ENCODE measurements around the gene ADAP1.

Gene ADAP1

GRCh38 chr7:931871-932650 is 22.4 kb downstream of the ADAP1 start:
- DNase-seq (ENCODE audit: low read depth), result no peak
- TF ChIP-seq, protein P1, sequence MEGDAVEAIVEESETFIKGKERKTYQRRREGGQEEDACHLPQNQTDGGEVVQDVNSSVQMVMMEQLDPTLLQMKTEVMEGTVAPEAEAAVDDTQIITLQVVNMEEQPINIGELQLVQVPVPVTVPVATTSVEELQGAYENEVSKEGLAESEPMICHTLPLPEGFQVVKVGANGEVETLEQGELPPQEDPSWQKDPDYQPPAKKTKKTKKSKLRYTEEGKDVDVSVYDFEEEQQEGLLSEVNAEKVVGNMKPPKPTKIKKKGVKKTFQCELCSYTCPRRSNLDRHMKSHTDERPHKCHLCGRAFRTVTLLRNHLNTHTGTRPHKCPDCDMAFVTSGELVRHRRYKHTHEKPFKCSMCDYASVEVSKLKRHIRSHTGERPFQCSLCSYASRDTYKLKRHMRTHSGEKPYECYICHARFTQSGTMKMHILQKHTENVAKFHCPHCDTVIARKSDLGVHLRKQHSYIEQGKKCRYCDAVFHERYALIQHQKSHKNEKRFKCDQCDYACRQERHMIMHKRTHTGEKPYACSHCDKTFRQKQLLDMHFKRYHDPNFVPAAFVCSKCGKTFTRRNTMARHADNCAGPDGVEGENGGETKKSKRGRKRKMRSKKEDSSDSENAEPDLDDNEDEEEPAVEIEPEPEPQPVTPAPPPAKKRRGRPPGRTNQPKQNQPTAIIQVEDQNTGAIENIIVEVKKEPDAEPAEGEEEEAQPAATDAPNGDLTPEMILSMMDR (IDR thresholded peaks at IDR 0.05; ENCODE audit: insufficient read depth, low read depth, low read length, missing control alignments), result no peak
- no peak overlapping the region for H3K4me3 ChIP-seq (ENCODE audit: low read length)

- no peak for DNase-seq (ENCODE audit: low read depth)
- H3K4me3 ChIP-seq (ENCODE audit: low read length), result no peak overlapping the region
Observed at GRCh38 chr7:930975-931758, 23.3 kb downstream of the ADAP1 start.

GRCh38 chr7:929311-929711 is 25.2 kb downstream of the ADAP1 start:
- no peak overlapping the region for H3K4me3 ChIP-seq (ENCODE audit: low read length)
- no peak for DNase-seq (ENCODE audit: low read depth)
- TF ChIP-seq, protein P1 (IDR thresholded peaks at IDR 0.05; ENCODE audit: insufficient read depth, low read depth, low read length, missing control alignments), result no peak

More at GRCh38 chr7:930975-931758, 23.3 kb downstream of the ADAP1 start:
- TF ChIP-seq, protein P1 (IDR thresholded peaks at IDR 0.05; ENCODE audit: insufficient read depth, low read depth, low read length, missing control alignments), result no peak

DNA sequence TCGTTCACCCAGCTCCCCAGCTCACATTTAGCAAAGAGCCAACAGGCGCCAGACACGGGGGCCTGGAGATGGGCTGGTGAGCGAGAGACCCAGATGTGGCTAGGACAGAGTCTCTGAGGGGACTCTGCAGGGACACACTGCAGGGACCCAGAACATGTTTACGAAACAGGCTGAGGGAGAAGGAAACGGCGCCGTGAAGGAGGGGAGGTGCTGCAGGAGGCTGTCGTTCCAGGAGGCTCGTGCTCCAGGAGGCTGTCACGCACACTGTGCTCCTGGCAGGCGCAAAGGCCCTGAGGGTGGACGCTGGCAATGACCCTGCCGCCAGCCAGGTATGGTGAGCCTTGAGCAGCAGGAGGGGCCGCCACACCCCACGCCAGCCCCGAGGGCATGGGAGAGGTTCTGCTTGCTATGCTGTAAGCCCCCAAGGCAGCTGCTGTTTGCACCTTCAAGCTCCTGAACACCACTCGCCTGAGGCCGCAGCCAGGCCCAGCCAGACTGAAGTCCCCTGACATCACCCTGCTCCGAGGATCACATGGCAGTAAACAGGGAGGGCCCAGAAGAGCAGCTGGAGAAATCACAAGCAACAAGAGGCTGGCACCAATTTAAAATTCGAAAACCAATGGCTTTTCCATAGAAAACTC is 27.3 kb downstream of the ADAP1 start:
- H3K4me3 ChIP-seq (ENCODE audit: low read length), result no peak overlapping the region
- DNase-seq (ENCODE audit: low read depth), result no peak
- TF ChIP-seq, protein P1 (IDR thresholded peaks at IDR 0.05; ENCODE audit: insufficient read depth, low read depth, low read length, missing control alignments), result no peak

- DNase-seq (ENCODE audit: low read depth), result no peak
- H3K4me3 ChIP-seq (ENCODE audit: low read length), result no peak overlapping the region
- TF ChIP-seq, protein P1 (IDR thresholded peaks at IDR 0.05; ENCODE audit: insufficient read depth, low read depth, low read length, missing control alignments), result no peak
Observed at GRCh38 chr7:926061-927030, 28.1 kb downstream of the ADAP1 start.

DNA sequence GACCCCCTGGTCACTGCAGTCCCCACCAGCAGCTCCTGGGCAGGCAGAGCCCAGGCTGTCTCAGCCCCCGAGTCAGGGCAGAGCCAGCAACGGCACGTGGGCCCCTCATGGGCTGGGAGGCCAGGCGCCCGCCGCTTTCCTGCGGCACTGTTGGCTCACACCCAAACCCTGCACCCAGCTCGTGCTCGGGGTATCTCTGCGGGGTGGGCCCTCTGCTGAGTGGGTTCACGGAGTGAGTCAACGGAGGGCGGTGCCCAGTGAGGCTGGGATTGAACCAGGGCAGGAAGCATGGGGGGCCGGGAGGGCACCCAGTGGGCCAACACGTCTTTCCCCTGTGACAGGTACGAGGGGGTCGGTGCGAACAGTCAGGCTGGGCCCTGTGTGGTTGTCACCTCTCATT is 28.9 kb downstream of the ADAP1 start:
- no peak overlapping the region for H3K4me3 ChIP-seq (ENCODE audit: low read length)
- no peak for DNase-seq (ENCODE audit: low read depth)
- TF ChIP-seq, protein P1 (IDR thresholded peaks at IDR 0.05; ENCODE audit: insufficient read depth, low read depth, low read length, missing control alignments), result no peak

Data from epithelial cell of esophagus (primary cell).